Activated CD4-positive, alpha-beta memory T cell treated with anti-CD3 and anti-CD28 coated beads for 36 hours (primary cell): ENCODE results near the gene SLC7A5. TPM values are rescaled to one million over a fixed set of nuclear protein-coding genes. Genes with fewer than 3 reads are reported as not detected.
"Not testable (repeated sequence)": the region's sequence is repeated elsewhere in the genome, so short reads cannot be mapped to it uniquely, and the experiment has no call there.

Source experiments
- CTCF ChIA-PET: fragments of 350-600 bp; sonication (Branson Sonifier 250); formaldehyde crosslinking; loops from one replicate; lab custom pipeline; 2021; ENCODE audit warnings: antibody characterized with exemption, inconsistent platforms; lab: Charles Lee
- POLR2A ChIA-PET: fragments of 350-600 bp; sonication (Branson Sonifier 250); formaldehyde crosslinking; loops from one replicate; lab custom pipeline; 2021; ENCODE audit warnings: antibody characterized with exemption; lab: Charles Lee
- DNase-seq: peaks from one replicate; pipeline ENCODE4 v3.0.0-alpha.2; 2020
- H3K27ac Mint-ChIP-seq: one replicate; pipeline ENCODE4 v1.8.0; 2021; ENCODE audit warnings: mixed read lengths
- H3K27me3 Mint-ChIP-seq: one replicate; pipeline ENCODE4 v1.8.0; 2021; ENCODE audit warnings: mixed read lengths
- H3K36me3 Mint-ChIP-seq: one replicate; pipeline ENCODE4 v1.8.0; 2021; ENCODE audit warnings: mixed read lengths
- H3K4me1 Mint-ChIP-seq: one replicate; pipeline ENCODE4 v1.8.0; 2021; ENCODE audit warnings: low read depth, mixed read lengths
- H3K4me3 Mint-ChIP-seq: one replicate; pipeline ENCODE4 v1.8.0; 2021; ENCODE audit warnings: mild to moderate bottlenecking, mixed read lengths
- H3K9me3 Mint-ChIP-seq: one replicate; pipeline ENCODE4 v1.8.0; 2021; ENCODE audit warnings: mixed read lengths
- intact Hi-C: fragments of 100-400 bp; cut with micrococcal nuclease; formaldehyde crosslinking; loops from one replicate; pipeline ENCODE4 v1.15.1; 2023
- total RNA-seq, 2 experiments: library from RNA; stranded (reverse); gene quantifications; one replicate each; pipeline ENCODE4 v1.2.3, GENCODE V29; 2021

SLC7A5 gene
- total RNA-seq, 2 experiments from 2014 or later = 262 TPM

DNA sequence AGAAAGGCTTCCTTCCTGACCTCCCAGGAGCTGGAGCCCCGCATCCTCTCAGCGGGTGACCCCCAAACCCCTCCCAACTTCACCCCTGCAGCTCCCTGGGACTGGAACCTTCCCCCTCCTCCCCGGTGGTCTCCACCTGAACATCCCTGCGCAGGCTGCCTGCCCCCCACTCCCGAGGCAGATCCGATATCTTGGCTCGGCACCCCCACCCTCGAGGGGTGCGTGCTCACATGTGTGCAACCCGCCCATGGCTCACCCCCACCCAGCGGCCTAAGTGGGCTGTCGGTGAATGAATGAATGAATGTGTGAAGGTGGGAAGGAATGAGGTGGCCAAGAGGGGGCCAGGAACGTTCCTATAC lies 39.7 kb downstream of the SLC7A5 start:
- H3K27me3 Mint-ChIP-seq = no peaks in the 10 kb centered on the region
- peaks cover 42% of the 10 kb centered on the region for H3K36me3 Mint-ChIP-seq
- no peaks in the 10 kb centered on the region for H3K9me3 Mint-ChIP-seq
- CTCF ChIA-PET = interaction anchor here (1.5 to 2.7 kb wide), 2 partner anchors 20 to 51 kb away, joined by 3 to 14 read pairs; no protein-coding TSS in a partner anchor
- peak; percentile 11 for DNase-seq
- POLR2A ChIA-PET = no interaction called here
- H3K4me1 Mint-ChIP-seq = no peaks in the 10 kb centered on the region
- peak overlapping the region; percentile 18 for H3K27ac Mint-ChIP-seq
- intact Hi-C loops = no loop called here
- peak overlapping the region; percentile 16 for H3K4me3 Mint-ChIP-seq

DNA sequence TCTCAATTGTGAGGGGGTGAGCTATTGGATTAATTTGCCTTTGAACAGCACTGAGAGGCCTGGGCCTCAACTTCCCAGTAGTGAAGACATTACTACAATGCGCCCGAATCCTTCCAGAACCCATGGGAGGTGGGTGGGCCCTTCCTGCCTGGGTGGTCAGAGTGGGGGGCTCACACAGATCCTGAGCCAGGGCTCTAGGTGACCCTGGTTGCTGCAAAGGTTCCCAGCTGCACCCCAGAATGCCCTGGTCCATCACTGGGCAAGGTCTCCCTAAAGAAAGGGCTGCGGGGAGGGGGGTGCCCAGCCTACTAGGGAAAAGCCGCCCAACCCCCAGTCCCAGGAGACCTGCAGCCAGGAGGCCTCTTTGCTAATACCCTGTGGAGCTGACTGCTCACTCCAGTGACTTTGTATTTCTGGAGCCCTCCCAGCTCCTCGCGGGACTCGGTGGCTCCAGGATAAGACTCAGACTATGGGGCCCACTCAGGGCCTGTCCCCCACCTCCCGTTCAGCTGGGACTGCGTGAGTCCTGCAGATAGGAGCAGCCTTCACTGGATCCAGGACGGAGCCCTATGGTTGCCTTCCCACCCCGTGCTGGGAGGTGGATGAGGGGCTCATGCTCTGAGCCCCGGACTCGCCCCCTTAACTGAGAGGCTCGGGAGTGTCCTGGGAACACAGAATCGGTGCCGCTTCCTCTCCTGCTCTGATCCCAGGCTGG lies 40.2 kb downstream of the SLC7A5 start:
- ChIA-PET CTCF (interaction anchor here (1.5 to 2.7 kb wide), 2 partner anchors 21 to 50 kb away, joined by 3 to 14 read pairs; no protein-coding TSS in a partner anchor), POLR2A (no interaction called here)
- Mint-ChIP-seq H3K27ac (peak overlapping the region; percentile 60), H3K9me3 (no peaks in the 10 kb centered on the region), H3K4me1 (no peaks in the 10 kb centered on the region), H3K27me3 (no peaks in the 10 kb centered on the region), H3K4me3 (peak overlapping the region; percentile 29), H3K36me3 (peaks cover 37% of the 10 kb centered on the region)
- intact Hi-C loops = no loop called here
- DNase-seq = peak; percentile 25

DNA sequence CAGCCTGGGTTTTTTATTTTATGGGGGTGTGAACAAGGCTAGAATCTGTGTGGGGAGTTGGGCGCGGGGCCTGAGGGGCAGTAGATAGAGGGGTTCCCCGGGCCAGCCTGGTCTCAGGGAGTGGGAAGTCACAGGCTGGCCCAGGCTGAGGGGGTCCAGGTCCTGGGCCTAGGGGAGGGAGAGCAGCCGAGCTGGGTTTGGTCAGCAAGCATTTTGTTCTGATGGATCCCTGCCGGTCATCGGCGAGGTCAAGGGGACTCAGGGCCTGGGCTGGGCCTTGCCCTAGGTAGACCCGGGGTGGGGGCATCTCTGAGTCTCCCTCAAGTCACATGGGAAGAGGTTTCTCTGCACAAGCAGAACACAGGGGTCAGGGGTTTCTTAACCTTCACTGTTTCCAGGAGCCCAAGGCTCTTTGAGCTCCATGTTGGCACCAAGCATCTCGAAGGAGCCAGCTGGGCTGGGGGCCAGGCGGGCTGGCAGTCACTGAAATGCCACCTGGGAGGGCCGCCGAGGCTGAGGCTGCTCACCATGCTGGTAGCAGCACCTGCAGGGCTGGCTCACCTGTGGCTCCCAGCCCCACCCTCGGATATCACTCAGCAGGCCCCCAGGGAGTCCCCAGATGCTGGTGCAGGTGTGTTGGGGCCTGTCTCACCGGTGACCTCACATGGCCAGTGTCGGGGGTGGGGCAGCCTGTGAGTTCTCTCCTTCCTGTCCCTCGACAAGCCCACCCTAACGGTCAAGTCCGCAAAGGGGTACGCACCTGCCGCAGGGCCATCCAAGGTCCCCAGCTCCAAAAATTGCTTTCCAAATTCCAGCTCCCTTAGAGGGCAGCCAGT lies 41.0 kb downstream of the SLC7A5 start:
- Mint-ChIP-seq H3K4me1 (no peaks in the 10 kb centered on the region), H3K27me3 (no peaks in the 10 kb centered on the region)
- CTCF ChIA-PET = interaction anchor here (0.6 to 2.7 kb wide), 3 partner anchors 21 to 557 kb away, joined by 3 to 14 read pairs (median 4); no protein-coding TSS in a partner anchor

DNA sequence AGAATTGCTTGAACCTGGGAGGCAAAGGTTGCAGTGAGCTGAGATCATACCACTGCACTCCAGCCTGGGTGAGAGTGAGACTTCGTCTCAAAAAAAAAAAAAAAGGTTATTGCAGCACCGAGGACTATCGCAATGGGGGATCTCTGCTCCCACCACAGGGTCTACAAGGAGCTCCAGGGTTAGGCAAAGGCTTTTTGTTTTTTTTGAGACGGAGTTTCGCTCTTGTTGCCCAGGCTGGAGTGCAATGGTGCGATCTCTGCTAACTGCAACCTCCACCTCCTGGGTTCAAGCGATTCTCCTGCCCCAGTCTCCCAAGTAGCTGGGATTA lies 41.8 kb downstream of the SLC7A5 start:
- H3K9me3 Mint-ChIP-seq, H3K4me1 Mint-ChIP-seq, intact Hi-C loops, H3K27ac Mint-ChIP-seq, H3K27me3 Mint-ChIP-seq, H3K4me3 Mint-ChIP-seq: not testable (repeated sequence)
- H3K36me3 Mint-ChIP-seq = peaks cover 30% of the 10 kb centered on the region
- CTCF ChIA-PET = interaction anchor here (2.7 kb wide), 1 partner anchor 22 kb away, joined by 14 read pairs; no protein-coding TSS in a partner anchor
- DNase-seq = peak; percentile 9
- POLR2A ChIA-PET = interaction anchor here (1.2 kb wide), 1 partner anchor 9 kb away, joined by 3 read pairs; no protein-coding TSS in a partner anchor

More for the DNA sequence above, 41.0 kb downstream of the SLC7A5 start:
- peak; percentile 42 for DNase-seq
- H3K27ac Mint-ChIP-seq = peak overlapping the region; percentile 60
- H3K9me3 Mint-ChIP-seq = no peaks in the 10 kb centered on the region
- intact Hi-C loops = no loop called here
- peak overlapping the region; percentile 29 for H3K4me3 Mint-ChIP-seq
- peaks cover 33% of the 10 kb centered on the region for H3K36me3 Mint-ChIP-seq
- POLR2A ChIA-PET = interaction anchor here (1.2 kb wide), 1 partner anchor 10 kb away, joined by 3 read pairs; no protein-coding TSS in a partner anchor

DNA sequence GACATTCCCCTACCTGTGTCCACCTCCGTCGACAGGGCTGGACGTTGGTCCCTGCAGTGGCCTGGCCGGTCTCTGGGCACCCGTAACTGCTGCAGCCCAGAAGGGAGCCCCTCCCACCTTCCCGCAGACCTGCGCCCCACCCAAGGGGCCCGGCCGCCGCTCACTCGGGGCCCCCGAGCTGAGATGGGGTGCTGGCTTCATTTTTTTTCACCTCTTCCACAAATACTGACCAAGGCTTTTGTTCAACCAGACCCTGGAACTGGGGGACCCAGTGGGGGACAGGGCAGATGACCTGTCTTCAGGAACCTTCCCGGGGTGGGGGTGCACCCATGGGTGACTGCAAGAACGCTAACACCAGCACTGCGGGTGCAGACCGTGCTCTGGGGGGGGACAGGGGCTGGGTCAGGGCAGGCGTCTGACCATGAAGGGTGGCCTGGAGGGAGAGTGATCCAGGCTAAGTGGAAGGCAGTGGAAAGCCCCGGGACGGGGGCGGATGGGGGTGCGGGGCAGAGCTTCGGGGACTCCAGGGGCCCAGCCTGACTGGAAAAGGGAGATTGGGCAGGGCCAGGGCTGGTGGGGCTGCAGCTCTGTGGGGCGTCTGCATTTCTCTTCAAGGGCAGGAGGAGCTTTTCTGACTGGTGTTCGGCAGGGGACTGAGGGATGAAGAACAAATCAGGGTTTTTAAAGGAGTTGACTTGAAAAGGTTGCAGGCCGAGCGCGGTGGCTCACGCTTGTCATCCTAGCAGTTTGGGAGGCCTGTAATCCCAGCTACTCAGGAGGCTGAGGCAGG lies 42.3 kb downstream of the SLC7A5 start:
- H3K4me1 Mint-ChIP-seq = no peaks in the 10 kb centered on the region
- no peaks in the 10 kb centered on the region for H3K27me3 Mint-ChIP-seq
- no peak overlapping the region for H3K4me3 Mint-ChIP-seq
- DNase-seq = peak; percentile 25
- peaks cover 26% of the 10 kb centered on the region for H3K36me3 Mint-ChIP-seq
- POLR2A ChIA-PET = interaction anchor here (1.2 kb wide), 1 partner anchor 9 kb away, joined by 3 read pairs; no protein-coding TSS in a partner anchor
- peak overlapping the region; percentile 23 for H3K27ac Mint-ChIP-seq
- CTCF ChIA-PET = interaction anchor here (2.7 kb wide), 1 partner anchor 23 kb away, joined by 14 read pairs; no protein-coding TSS in a partner anchor
- no peaks in the 10 kb centered on the region for H3K9me3 Mint-ChIP-seq
- intact Hi-C loops = no loop called here

DNA sequence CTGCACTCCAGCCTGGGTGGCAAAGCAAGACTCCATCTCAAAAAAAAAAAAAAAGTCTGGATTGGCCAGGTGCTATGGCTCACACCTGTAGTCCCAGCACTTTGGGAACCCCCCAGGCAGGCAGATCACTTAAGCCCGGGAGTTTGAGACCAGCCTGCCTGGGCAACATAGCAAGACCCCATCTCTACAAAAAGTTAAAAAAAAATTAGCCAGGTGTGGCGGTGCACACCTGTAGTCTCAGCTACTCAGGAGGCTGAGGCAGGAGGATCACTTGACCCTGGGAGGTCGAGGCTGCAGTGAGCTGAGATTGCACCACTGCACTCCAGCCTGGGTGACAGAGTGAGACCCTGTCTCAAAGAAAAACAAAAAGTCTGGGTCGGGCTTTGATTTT lies 42.9 kb downstream of the SLC7A5 start:
- H3K4me3 Mint-ChIP-seq, DNase-seq, H3K9me3 Mint-ChIP-seq, H3K4me1 Mint-ChIP-seq, H3K27me3 Mint-ChIP-seq, POLR2A ChIA-PET, intact Hi-C loops, CTCF ChIA-PET, H3K27ac Mint-ChIP-seq: not testable (repeated sequence)
- peaks cover 20% of the 10 kb centered on the region for H3K36me3 Mint-ChIP-seq

DNA sequence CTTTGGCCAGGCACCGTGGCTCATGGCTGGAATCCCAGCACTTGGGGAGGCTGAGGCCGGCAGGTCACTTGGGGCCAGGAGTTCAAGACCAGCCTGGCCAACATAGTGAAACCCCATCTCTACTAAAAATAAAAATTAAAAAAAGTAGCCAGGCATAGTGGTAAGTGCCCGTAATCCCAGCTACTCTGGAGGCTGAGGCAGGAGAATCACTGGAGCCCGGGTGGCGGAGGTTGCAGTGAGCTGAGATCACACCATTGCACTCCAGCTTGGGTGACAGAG lies 43.5 kb downstream of the SLC7A5 start:
- H3K9me3 Mint-ChIP-seq, H3K4me1 Mint-ChIP-seq, DNase-seq, H3K4me3 Mint-ChIP-seq, CTCF ChIA-PET, H3K27me3 Mint-ChIP-seq, intact Hi-C loops, H3K27ac Mint-ChIP-seq: not testable (repeated sequence)
- POLR2A ChIA-PET = interaction anchor here (1.1 kb wide), 1 partner anchor 49 kb away, joined by 3 read pairs; no protein-coding TSS in a partner anchor
- H3K36me3 Mint-ChIP-seq = peaks cover 14% of the 10 kb centered on the region

DNA sequence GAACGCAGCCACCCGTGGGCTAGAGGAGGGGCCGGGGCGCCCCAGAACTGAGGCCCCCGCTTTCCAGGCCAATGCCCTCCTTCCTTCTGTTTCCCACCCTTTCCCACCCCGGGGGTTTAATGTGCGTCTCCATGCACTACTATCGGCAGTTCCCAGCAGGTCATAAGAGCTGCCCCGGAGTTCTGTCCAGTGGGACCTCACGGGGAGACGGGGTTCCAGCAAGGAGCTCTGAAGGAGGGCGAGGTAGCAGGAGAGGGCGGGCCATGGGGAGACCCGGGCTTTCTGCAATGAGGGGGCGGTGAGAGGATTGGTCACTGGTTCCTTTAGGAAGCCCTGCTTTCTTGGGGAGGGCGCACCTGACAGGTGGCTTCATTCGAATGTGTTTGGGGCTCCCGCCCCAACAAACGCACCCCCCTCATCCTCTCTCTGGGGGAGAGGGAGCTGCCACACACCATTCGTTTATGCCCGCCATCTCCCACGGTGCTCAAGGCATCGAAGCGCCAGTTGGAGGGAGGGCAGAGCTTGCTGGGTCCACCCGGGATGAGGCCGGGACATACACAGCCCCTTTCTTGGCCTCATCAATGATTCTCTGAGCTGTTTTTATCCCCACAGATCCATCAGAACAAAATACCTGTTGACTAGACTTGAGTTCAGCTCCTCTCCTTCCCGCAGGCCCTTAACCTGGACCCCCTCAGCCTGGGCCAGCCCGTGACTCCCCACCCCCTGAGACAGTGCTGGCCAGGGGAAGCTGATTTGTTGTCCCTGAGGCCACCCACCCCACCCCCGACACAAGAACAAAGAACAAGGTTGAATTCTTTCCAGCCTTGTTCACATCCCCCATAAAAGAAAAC lies 44.1 kb downstream of the SLC7A5 start:
- Mint-ChIP-seq H3K36me3 (peaks cover 9% of the 10 kb centered on the region), H3K4me3 (no peak overlapping the region), H3K4me1 (peaks cover 3% of the 10 kb centered on the region), H3K27ac (no peak overlapping the region), H3K27me3 (no peaks in the 10 kb centered on the region), H3K9me3 (no peaks in the 10 kb centered on the region)
- intact Hi-C loops = no loop called here
- no peak for DNase-seq
- CTCF ChIA-PET = interaction anchor here (0.7 kb wide), 1 partner anchor 85 kb away, joined by 3 read pairs; no protein-coding TSS in a partner anchor
- POLR2A ChIA-PET = interaction anchor here (1.0 to 1.1 kb wide), 2 partner anchors 50 to 59 kb away, joined by 3 read pairs; partner anchors contain the start of gene KLHDC4

DNA sequence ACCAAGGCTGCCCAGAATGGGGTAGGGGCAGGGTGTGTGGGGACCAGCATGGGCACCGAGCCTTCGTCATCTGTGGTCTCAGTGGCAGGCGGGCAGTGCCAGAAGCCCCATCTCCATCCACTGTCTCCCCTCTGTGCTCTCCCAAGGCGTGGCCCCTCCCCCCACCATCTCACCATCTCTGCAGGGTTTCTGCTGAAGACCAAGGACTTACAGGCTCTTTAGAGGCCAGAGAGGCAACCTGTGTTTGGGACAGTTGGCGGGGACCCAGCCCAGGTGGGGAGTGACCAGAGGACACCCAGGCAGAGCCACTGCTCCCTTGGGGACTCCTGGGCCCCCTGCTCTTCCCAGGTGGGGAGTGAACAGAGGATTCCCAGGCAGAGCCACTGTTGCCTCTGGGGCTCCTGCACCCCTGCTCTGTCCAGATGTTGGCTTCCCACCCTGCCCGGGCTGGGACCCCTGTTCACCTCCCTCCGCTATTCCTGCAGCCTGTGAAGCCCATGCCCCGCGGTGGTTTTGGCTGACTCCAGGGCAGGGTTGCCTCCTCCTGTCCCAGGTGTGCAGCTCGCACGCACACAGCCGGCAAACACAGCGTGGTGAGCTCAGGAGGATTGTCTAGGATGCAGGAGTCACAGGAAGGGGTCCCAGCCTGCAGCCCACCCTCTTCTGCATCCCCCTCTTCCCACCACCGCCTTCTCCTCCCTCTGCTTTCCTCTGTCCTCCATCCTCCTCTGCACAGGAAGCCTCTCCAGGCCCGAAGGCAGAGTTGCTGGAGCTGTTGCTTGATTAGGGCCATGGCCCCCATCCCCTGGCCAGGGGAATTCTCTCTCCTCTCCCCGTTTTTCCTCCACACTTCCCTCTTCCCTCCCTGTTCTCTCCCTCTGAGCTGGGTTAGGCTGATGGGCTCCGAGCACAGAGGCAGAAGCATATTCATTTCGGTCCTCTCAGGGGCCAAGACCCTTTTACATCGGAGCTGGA lies 45.0 kb downstream of the SLC7A5 start:
- H3K4me1 Mint-ChIP-seq = peaks cover 3% of the 10 kb centered on the region

DNA sequence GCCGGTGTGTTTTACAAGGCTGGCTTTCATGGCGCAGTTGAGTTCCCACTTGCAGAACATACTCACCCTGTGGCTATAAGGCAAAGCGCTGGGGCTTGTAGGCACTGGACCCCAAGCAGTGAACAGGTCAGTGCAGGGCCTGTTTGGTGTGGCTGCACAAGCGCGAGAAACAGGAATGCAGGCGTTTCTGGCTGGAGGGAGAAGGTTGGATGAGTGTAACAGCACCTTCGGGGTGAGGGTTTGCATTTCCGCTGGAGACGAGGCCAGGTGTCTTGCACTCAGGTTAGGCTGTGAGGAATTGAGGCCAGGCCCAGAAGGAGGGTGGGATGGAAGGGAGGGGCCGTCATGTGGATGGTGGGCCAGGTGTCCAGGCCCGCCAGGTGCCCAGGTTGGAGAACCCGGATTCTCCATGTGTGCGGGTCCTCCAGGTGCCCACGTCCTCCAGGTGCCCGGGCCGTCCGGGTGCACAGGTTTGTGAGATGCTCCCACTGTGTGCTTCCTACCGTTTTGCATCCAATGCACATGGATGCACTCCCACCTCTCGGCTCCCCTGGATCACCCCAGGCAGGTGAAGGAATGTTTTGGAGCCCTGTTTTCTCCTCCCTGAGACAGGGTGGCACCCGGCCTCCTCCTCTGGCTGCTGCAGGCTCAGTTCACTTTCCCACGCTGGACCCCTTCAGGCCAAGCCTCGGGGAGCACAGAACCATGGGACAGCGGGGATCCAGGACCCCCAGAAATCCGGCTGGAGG lies 46.0 kb downstream of the SLC7A5 start:
- no peaks in the 10 kb centered on the region for H3K36me3 Mint-ChIP-seq
- peaks cover 3% of the 10 kb centered on the region for H3K4me1 Mint-ChIP-seq
- CTCF ChIA-PET = no interaction called here
- no peaks in the 10 kb centered on the region for H3K27me3 Mint-ChIP-seq
- peaks cover 4% of the 10 kb centered on the region for H3K9me3 Mint-ChIP-seq
- H3K27ac Mint-ChIP-seq = no peak overlapping the region
- DNase-seq = no peak
- no peak overlapping the region for H3K4me3 Mint-ChIP-seq
- intact Hi-C loops = no loop called here
- POLR2A ChIA-PET = no interaction called here

More for the DNA sequence above, 45.0 kb downstream of the SLC7A5 start:
- Mint-ChIP-seq H3K27me3 (no peaks in the 10 kb centered on the region), H3K4me3 (no peak overlapping the region), H3K9me3 (no peaks in the 10 kb centered on the region), H3K27ac (no peak overlapping the region), H3K36me3 (peaks cover under 1% of the 10 kb centered on the region)
- CTCF ChIA-PET = no interaction called here
- intact Hi-C loops = no loop called here
- POLR2A ChIA-PET = interaction anchor here (1.0 kb wide), 1 partner anchor 58 kb away, joined by 3 read pairs; the partner anchor contains the start of gene KLHDC4
- DNase-seq = no peak
